Activated CD8-positive, alpha-beta T cell treated with anti-CD3 and anti-CD28 coated beads, Interleukin-2, amount 10 ng/mL, durations not matched to agents 7 days and 5 days (primary cell): ENCODE measurements around the gene SLC22A12. TPM values are rescaled to one million over a fixed set of nuclear protein-coding genes. Genes with fewer than 3 reads are reported as not detected.

Source experiments
- ATAC-seq: fragments of 150-1000 bp; cut with Tn5 transposase; one replicate; pipeline ENCODE4 v1.10.0; 2021; ENCODE audit warnings: moderate library complexity
- CTCF ChIA-PET: fragments of 350-600 bp; sonication (Branson Sonifier 250); formaldehyde crosslinking; loops from one replicate; lab custom pipeline; 2021; ENCODE audit warnings: antibody characterized with exemption; lab: Charles Lee
- POLR2A ChIA-PET: fragments of 350-600 bp; sonication (Branson Sonifier 250); formaldehyde crosslinking; loops from one replicate; lab custom pipeline; 2021; ENCODE audit warnings: antibody characterized with exemption; lab: Charles Lee
- DNase-seq: peaks from one replicate; pipeline ENCODE4 v3.0.0-alpha.2; 2020
- H3K27ac Mint-ChIP-seq: one replicate; pipeline ENCODE4 v1.8.0; 2021; ENCODE audit warnings: mild to moderate bottlenecking, mixed read lengths
- H3K27me3 Mint-ChIP-seq: one replicate; pipeline ENCODE4 v1.8.0; 2021; ENCODE audit warnings: low read depth, mixed read lengths
- H3K36me3 Mint-ChIP-seq: one replicate; pipeline ENCODE4 v1.8.0; 2021; ENCODE audit warnings: low read depth, mixed read lengths
- H3K4me1 Mint-ChIP-seq: one replicate; pipeline ENCODE4 v1.8.0; 2021; ENCODE audit warnings: low read depth, mixed read lengths
- H3K4me3 Mint-ChIP-seq: one replicate; pipeline ENCODE4 v1.8.0; 2021; ENCODE audit warnings: mild to moderate bottlenecking, mixed read lengths
- H3K9me3 Mint-ChIP-seq: one replicate; pipeline ENCODE4 v1.8.0; 2022; ENCODE audit warnings: mixed read lengths; ENCODE audit not compliant: insufficient read depth
- total RNA-seq, 2 experiments: library from RNA; stranded (reverse); gene quantifications; one replicate each; pipeline ENCODE4 v1.2.3, GENCODE V29; 2021

SLC22A12 gene
- total RNA-seq, 2 experiments from 2014 or later: not detected

- no peaks in the 10 kb centered on the region for H3K9me3 Mint-ChIP-seq
- H3K4me3 Mint-ChIP-seq: no peak overlapping the region
- H3K36me3 Mint-ChIP-seq: no peaks in the 10 kb centered on the region
- ChIA-PET POLR2A (no interaction called here), CTCF (interaction anchor here (1.5 kb wide), 1 partner anchor 84 kb away, joined by 5 read pairs; no protein-coding TSS in a partner anchor)
- ATAC-seq (no peak), DNase-seq (no peak)
- no peak overlapping the region for H3K27ac Mint-ChIP-seq
- H3K4me1 Mint-ChIP-seq: peaks cover 2% of the 10 kb centered on the region
- no peaks in the 10 kb centered on the region for H3K27me3 Mint-ChIP-seq
Observed at GRCh38 chr11:64564947-64565889, 25.8 kb upstream of the SLC22A12 start.

- POLR2A ChIA-PET: no interaction called here
Observed at GRCh38 chr11:64566042-64566914, 24.7 kb upstream of the SLC22A12 start.

GRCh38 chr11:64566915-64567891 is 23.8 kb upstream of the SLC22A12 start:
- no peak for DNase-seq
- Mint-ChIP-seq H3K27me3 (no peaks in the 10 kb centered on the region), H3K4me3 (no peak overlapping the region), H3K27ac (peak overlapping the region; percentile 26), H3K4me1 (peaks cover 2% of the 10 kb centered on the region), H3K36me3 (no peaks in the 10 kb centered on the region), H3K9me3 (no peaks in the 10 kb centered on the region)
- CTCF ChIA-PET: no interaction called here
- ATAC-seq: no peak
- POLR2A ChIA-PET: no interaction called here

More at GRCh38 chr11:64566042-64566914, 24.7 kb upstream of the SLC22A12 start:
- Mint-ChIP-seq H3K27me3 (no peaks in the 10 kb centered on the region), H3K9me3 (no peaks in the 10 kb centered on the region), H3K4me1 (peaks cover 2% of the 10 kb centered on the region), H3K27ac (peak overlapping the region; percentile 26), H3K4me3 (no peak overlapping the region), H3K36me3 (no peaks in the 10 kb centered on the region)
- DNase-seq: peak; percentile 29
- ATAC-seq: peak; percentile 46
- CTCF ChIA-PET: interaction anchor here (1.5 kb wide), 1 partner anchor 83 kb away, joined by 5 read pairs; no protein-coding TSS in a partner anchor

GRCh38 chr11:64568041-64568571 is 22.9 kb upstream of the SLC22A12 start:
- CTCF ChIA-PET: no interaction called here
- POLR2A ChIA-PET: no interaction called here
- DNase-seq (no peak), ATAC-seq (no peak)
- Mint-ChIP-seq H3K27me3 (peaks cover 3% of the 10 kb centered on the region), H3K4me1 (peaks cover 2% of the 10 kb centered on the region), H3K4me3 (no peak overlapping the region), H3K9me3 (no peaks in the 10 kb centered on the region), H3K36me3 (no peaks in the 10 kb centered on the region), H3K27ac (no peak overlapping the region)

- H3K4me3 Mint-ChIP-seq: no peak overlapping the region
- DNase-seq: no peak
- peaks cover 2% of the 10 kb centered on the region for H3K4me1 Mint-ChIP-seq
- ChIA-PET CTCF (no interaction called here), POLR2A (no interaction called here)
- peaks cover 3% of the 10 kb centered on the region for H3K27me3 Mint-ChIP-seq
- ATAC-seq: no peak
- H3K9me3 Mint-ChIP-seq: no peaks in the 10 kb centered on the region
- no peak overlapping the region for H3K27ac Mint-ChIP-seq
- no peaks in the 10 kb centered on the region for H3K36me3 Mint-ChIP-seq
Observed at GRCh38 chr11:64568584-64569140, 22.4 kb upstream of the SLC22A12 start.

DNA sequence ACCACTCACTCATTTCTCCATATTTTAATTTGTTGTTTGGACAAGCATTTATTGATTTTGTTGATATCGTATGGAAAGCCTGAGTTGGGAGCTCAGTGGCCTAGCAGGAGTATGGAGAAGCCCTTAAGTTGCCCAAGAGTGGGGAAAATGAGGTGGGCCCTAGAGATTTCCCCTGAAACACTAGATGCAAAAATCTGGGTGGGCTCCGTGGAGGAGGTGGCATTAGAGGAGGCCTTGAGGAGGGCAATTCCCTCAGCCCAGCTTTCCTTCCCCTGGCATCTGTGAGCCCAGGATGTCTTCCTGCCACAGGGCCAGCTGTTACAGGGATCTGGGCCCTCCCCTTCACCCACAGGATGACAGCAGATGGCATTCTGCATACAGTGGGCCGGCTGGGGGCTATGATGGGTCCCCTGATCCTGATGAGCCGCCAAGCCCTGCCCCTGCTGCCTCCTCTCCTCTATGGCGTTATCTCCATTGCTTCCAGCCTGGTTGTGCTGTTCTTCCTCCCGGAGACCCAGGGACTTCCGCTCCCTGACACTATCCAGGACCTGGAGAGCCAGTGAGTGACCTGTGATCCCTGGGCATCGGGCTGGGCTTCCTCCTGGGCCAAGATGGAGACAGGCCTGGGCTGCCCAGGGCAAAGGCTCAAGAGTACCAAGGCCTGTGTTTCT is 21.6 kb upstream of the SLC22A12 start:
- ChIA-PET POLR2A (no interaction called here), CTCF (no interaction called here)
- no peak overlapping the region for H3K27ac Mint-ChIP-seq
- peaks cover 2% of the 10 kb centered on the region for H3K4me1 Mint-ChIP-seq
- H3K9me3 Mint-ChIP-seq: no peaks in the 10 kb centered on the region
- H3K27me3 Mint-ChIP-seq: peaks cover 5% of the 10 kb centered on the region
- no peak for DNase-seq
- no peaks in the 10 kb centered on the region for H3K36me3 Mint-ChIP-seq
- ATAC-seq: no peak
- H3K4me3 Mint-ChIP-seq: no peak overlapping the region

DNA sequence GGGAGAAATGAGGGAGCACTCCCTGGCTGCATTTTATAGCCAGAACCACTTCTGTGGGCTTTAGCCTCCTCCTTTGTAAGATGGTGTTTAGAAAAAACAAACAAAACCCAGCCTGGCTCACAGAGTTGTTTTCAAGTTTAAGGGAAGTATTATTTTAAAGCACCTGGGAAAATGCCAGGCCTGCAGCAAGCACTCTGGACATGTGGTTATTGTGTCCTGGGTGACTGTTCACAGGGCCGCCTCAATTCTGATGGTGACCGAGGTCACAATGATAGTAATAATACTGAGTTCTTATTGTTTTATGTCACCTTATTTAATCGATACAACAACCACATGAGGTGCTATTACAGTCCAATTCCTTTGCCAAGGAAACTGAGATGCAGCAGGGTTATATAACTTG is 20.7 kb upstream of the SLC22A12 start:
- no peaks in the 10 kb centered on the region for H3K36me3 Mint-ChIP-seq
- no peak for DNase-seq
- POLR2A ChIA-PET: no interaction called here
- ATAC-seq: no peak
- no peak overlapping the region for H3K4me3 Mint-ChIP-seq
- H3K27ac Mint-ChIP-seq: no peak overlapping the region
- no peaks in the 10 kb centered on the region for H3K9me3 Mint-ChIP-seq
- peaks cover 2% of the 10 kb centered on the region for H3K4me1 Mint-ChIP-seq
- peaks cover 7% of the 10 kb centered on the region for H3K27me3 Mint-ChIP-seq
- CTCF ChIA-PET: interaction anchor here (1.5 kb wide), 1 partner anchor 17 kb away, joined by 3 read pairs; no protein-coding TSS in a partner anchor

DNA sequence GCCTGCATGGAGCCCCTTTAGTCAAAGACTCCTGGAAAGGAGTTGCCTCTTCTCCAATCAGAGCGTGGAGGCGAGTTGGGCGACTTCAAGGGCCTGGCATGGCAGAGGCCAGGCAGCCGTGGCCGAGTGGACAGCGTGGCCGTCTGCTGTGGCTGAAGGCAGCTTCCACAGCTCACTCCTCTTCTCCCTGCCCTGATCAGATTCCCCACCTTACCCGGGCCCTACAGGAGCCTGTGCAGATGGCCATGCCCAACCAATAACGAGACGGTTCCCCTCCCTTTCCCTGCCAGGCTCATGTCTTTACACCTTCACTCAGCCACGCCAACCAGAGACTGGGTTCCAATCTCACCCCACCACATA is 20.0 kb upstream of the SLC22A12 start:
- POLR2A ChIA-PET: no interaction called here
- DNase-seq (no peak), ATAC-seq (no peak)
- peaks cover 7% of the 10 kb centered on the region for H3K27me3 Mint-ChIP-seq
- H3K27ac Mint-ChIP-seq: no peak overlapping the region
- no peaks in the 10 kb centered on the region for H3K9me3 Mint-ChIP-seq
- H3K4me1 Mint-ChIP-seq: peaks cover 2% of the 10 kb centered on the region
- no peak overlapping the region for H3K4me3 Mint-ChIP-seq
- no peaks in the 10 kb centered on the region for H3K36me3 Mint-ChIP-seq
- CTCF ChIA-PET: interaction anchor here (1.5 kb wide), 1 partner anchor 18 kb away, joined by 3 read pairs; no protein-coding TSS in a partner anchor

- Mint-ChIP-seq H3K9me3 (no peaks in the 10 kb centered on the region), H3K4me3 (no peak overlapping the region), H3K27ac (no peak overlapping the region), H3K36me3 (no peaks in the 10 kb centered on the region), H3K27me3 (peaks cover 7% of the 10 kb centered on the region), H3K4me1 (peaks cover 2% of the 10 kb centered on the region)
- DNase-seq: no peak
- CTCF ChIA-PET: interaction anchor here (1.5 kb wide), 1 partner anchor 18 kb away, joined by 3 read pairs; no protein-coding TSS in a partner anchor
- ATAC-seq: no peak
- POLR2A ChIA-PET: no interaction called here
Observed at GRCh38 chr11:64571410-64572091, 19.5 kb upstream of the SLC22A12 start.

DNA sequence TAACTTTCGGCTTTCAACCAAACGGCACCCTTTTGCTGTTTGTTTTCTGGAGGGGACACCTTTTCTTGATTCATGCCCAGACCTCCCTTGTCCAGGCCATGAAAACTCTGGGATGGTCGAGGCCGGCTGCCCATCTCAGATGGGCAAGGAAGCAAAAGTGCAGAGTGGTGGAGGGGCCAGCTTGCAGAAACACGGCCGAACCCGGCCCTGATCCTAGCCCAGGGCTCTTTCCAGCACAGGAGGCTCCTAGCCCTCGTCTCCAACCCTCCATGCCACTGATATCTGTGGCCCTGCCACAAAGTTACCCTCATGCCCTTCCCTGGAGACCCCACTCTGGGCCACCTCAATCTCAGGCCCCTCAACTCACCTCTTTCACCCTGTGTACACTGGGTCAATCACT is 18.9 kb upstream of the SLC22A12 start:
- DNase-seq (no peak), ATAC-seq (no peak)
- no peaks in the 10 kb centered on the region for H3K9me3 Mint-ChIP-seq
- POLR2A ChIA-PET: no interaction called here
- H3K4me3 Mint-ChIP-seq: no peak overlapping the region
- H3K4me1 Mint-ChIP-seq: no peaks in the 10 kb centered on the region
- CTCF ChIA-PET: no interaction called here
- H3K36me3 Mint-ChIP-seq: no peaks in the 10 kb centered on the region
- H3K27ac Mint-ChIP-seq: no peak overlapping the region
- peaks cover 7% of the 10 kb centered on the region for H3K27me3 Mint-ChIP-seq
